Sigmoid colon (tissue), 7 donors: Measurements from ENCODE around the gene OR52A5. TPM values are rescaled to one million over a fixed set of nuclear protein-coding genes. Genes with fewer than 3 reads are reported as not detected.
"Not testable (repeated sequence)": the region's sequence is repeated elsewhere in the genome, so short reads cannot be mapped to it uniquely, and the experiment has no call there.

Experiments used
- DNase-seq: peaks from one replicate; pipeline ENCODE4 v3.0.0-alpha.2; 2019
- H3K27ac ChIP-seq, 4 donors: fragments of 200-600 bp; sonication (generic); one replicate each; pipeline ENCODE4 v1.5.1; 2016 to 2019; ENCODE audit warnings: mild to moderate bottlenecking in 1 of 4
- H3K27me3 ChIP-seq, 3 donors: fragments of 200-600 bp; sonication (generic); one replicate each; pipeline ENCODE4 v1.5.1; 2019; ENCODE audit warnings: mild to moderate bottlenecking in 1 of 3
- H3K36me3 ChIP-seq, 4 donors: fragments of 200-600 bp; sonication (generic); one replicate each; pipeline ENCODE4 v1.5.1; 2016 to 2019
- H3K4me1 ChIP-seq, 4 donors: fragments of 200-600 bp; sonication (generic); one replicate each; pipeline ENCODE4 v1.5.1; 2017 to 2019
- H3K4me3 ChIP-seq, 4 donors: fragments of 200-600 bp; sonication (generic); one replicate each; pipeline ENCODE4 v1.5.1; 2017 to 2019; ENCODE audit warnings: mild to moderate bottlenecking in 2 of 4, moderate library complexity in 1 of 4
- H3K9me3 ChIP-seq, 4 donors: fragments of 200-600 bp in 3 of 4; sonication (generic) in 3 of 4; one replicate each; pipeline versions ENCODE4 v1.5.1 to v1.6.1; 2013 to 2019
- EP300 ChIP-seq, 4 donors: sonication (generic); formaldehyde crosslinking; IDR thresholded peaks; one replicate each; pipeline ENCODE4 v1.6.1; 2017; ENCODE audit warnings: antibody characterized with exemption in 4 of 4
- POLR2A ChIP-seq, 2 donors: fragments of 450-650 bp; IDR thresholded peaks; one replicate each; pipeline ENCODE4 v1.6.1; 2016; ENCODE audit warnings: antibody characterized with exemption in 2 of 2, mild to moderate bottlenecking in 2 of 2, moderate library complexity in 2 of 2
- POLR2AphosphoS5 ChIP-seq, 4 donors: sonication (generic); formaldehyde crosslinking; IDR thresholded peaks; one replicate each; pipeline ENCODE4 v1.6.1; 2017; ENCODE audit warnings: antibody characterized with exemption in 4 of 4
- WGBS, 2 donors: extraction: QIAGEN DNeasy Blood & Tissue Kit; methylation state at CpG; one replicate each; pipeline ENCODE4 v1.1.7; 2013; 5-methylcytosine and 5-hydroxymethylcytosine counted together
- intact Hi-C: fragments of 100-400 bp; cut with DNase I; formaldehyde crosslinking; loops from one replicate; pipeline ENCODE4 v1.15.1; 2023
- polyA plus RNA-seq, 3 donors: library from polyadenylated mRNA; stranded (reverse); fragments of 200-250 nt; gene quantifications; one replicate each; pipeline ENCODE4 v1.2.3, GENCODE V29; 2013
- total RNA-seq, 4 donors: library from RNA; depleted of rRNA; stranded (reverse); fragments of >200 nt; gene quantifications; one replicate each; pipeline ENCODE4 v1.1.0, GENCODE V29; 2016
- TF ChIP-seq, protein P1 (sequence below), 4 experiments: fragments of 450-650 bp in 3 of 4; fragments of 200-600 bp in 1 of 4; IDR thresholded peaks; one replicate each; pipeline ENCODE4 v1.5.1; 2016 to 2019; ENCODE audit warnings: antibody characterized with exemption in 4 of 4, mild to moderate bottlenecking in 3 of 4, moderate library complexity in 2 of 4
- donor health status: healthy with polysubstance abuse.
- donor health status: Bipolar disorder and iron deficiency.
- donor health status: healthy.

OR52A5 gene
- total and polyA plus RNA-seq, 7 donors = not detected

DNA sequence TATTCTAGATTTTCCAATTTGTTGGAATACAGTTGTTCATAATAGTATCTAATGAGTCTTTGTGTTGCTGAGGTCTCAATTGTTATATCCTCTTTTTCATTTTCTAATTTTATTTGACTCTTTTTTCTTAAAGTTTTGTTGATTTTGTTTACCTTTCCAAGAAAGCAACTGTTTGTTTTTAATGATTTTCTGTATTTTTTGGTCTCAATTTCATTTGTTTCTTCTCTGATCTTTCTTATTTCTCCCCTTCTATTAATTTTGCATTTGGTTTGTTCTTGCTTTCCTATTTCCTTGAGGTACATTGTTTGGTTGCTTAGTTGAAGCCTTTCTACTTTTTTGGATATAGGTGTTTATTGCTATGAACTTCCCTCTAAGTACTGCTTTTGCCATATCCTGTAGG, 21.6 kb upstream of the OR52A5 start:
- Histone ChIP-seq H3K9me3 (no peaks in the 10 kb centered on the region), H3K27ac (no peak overlapping the region), H3K4me1 (no peaks in the 10 kb centered on the region), H3K36me3 (no peaks in the 10 kb centered on the region), H3K4me3 (no peak overlapping the region), H3K27me3 (no peaks in the 10 kb centered on the region)
- DNase-seq = no peak
- intact Hi-C loops = no loop called here
- TF ChIP-seq EP300 (IDR thresholded peaks at IDR 0.05) (no peak), POLR2AphosphoS5 (IDR thresholded peaks at IDR 0.05) (no peak), POLR2A (IDR thresholded peaks at IDR 0.05) (no peak)
- TF ChIP-seq, protein P1, sequence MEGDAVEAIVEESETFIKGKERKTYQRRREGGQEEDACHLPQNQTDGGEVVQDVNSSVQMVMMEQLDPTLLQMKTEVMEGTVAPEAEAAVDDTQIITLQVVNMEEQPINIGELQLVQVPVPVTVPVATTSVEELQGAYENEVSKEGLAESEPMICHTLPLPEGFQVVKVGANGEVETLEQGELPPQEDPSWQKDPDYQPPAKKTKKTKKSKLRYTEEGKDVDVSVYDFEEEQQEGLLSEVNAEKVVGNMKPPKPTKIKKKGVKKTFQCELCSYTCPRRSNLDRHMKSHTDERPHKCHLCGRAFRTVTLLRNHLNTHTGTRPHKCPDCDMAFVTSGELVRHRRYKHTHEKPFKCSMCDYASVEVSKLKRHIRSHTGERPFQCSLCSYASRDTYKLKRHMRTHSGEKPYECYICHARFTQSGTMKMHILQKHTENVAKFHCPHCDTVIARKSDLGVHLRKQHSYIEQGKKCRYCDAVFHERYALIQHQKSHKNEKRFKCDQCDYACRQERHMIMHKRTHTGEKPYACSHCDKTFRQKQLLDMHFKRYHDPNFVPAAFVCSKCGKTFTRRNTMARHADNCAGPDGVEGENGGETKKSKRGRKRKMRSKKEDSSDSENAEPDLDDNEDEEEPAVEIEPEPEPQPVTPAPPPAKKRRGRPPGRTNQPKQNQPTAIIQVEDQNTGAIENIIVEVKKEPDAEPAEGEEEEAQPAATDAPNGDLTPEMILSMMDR (IDR thresholded peaks at IDR 0.05) = no peak

DNA sequence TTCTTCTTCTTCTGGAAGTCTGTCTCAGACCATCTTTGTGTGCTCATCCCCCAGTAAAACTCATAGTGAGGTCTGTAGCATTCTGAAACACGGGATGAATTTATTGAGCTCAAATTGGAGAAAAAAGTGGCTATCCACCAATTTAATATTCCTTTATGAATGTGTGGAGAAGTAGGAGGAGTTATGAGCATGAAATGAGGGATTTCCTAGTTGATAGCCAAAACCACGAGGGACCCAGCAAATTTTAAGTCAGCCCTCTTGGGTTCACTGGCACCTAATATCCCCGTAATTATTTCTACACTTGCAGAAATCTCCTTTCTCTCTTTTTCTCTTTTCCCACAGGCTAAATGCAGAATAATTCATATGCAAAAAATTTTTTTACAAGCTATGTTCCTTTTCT, 16.5 kb upstream of the OR52A5 start, which contains the start of gene OR52A1:
OR52A1 (minus strand) TSS at position 101 of the 400 bp plus-strand sequence. CDS start 2,388 bp downstream, outside the sequence.
- Histone ChIP-seq H3K4me3 (no peak within 1 kb of the TSS), H3K27me3 (no peaks in the 10 kb centered on the region), H3K36me3 (no peaks in the 10 kb centered on the region), H3K4me1 (no peaks in the 10 kb centered on the region), H3K9me3 (no peaks in the 10 kb centered on the region), H3K27ac (no peak within 1 kb of the TSS)
- TF ChIP-seq, protein P1 (IDR thresholded peaks at IDR 0.05) = no peak
- TF ChIP-seq EP300 (IDR thresholded peaks at IDR 0.05) (no peak), POLR2A (IDR thresholded peaks at IDR 0.05) (no peak), POLR2AphosphoS5 (IDR thresholded peaks at IDR 0.05) (no peak)
- intact Hi-C loops = no loop called here
- DNase-seq = no peak
- WGBS, 2 donors = 61 to 74% methylated on average over 3 of the region's 3 CpGs

DNA sequence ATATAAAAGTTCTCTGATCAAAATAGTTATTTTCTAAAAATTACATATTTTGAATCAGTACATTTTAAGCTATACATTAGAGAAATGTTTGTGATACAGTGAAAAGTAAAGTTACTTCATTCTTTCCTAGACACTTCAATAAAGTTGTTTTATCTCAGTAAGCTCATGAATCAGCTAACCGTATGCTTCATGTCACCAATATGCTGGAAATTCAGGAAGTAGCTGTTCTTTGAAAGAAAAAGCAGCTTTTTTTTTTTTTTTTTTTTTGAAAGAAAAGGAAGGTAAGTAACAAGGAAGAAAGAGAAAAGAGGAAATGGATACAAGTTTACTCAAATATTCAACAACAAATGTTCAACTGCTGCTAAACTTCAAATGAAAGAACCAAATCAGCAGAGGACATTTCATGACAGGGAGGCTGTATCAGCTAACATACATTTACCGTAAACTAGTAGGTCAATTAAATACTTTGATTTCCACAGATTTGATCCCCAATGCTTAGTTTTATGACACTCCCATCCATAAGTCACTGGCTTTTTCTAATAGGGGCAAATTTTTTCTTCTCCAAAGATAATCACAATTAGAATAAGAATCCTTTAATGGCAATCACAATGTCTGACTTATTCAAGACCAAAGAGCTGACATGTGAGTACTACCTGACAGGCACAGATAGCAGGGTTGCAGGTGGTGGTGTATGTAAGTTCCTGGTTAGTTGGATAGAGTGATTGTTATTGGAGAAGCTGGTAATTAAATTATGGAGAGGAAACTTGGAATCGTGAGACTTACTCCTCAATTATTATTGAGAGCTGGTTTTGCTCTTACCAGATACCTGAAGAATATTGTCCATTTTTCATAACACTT, 15.6 kb upstream of the OR52A5 start:
- no peak for DNase-seq
- intact Hi-C loops = no loop called here
- 53 to 63% methylated on average over 3 of the region's 3 CpGs for WGBS, 2 donors
- H3K9me3 ChIP-seq = no peaks in the 10 kb centered on the region
- H3K4me3 ChIP-seq = no peak overlapping the region
- no peaks in the 10 kb centered on the region for H3K36me3 ChIP-seq
- no peaks in the 10 kb centered on the region for H3K27me3 ChIP-seq
- H3K4me1 ChIP-seq = no peaks in the 10 kb centered on the region
- H3K27ac ChIP-seq = no peak overlapping the region
- no peak for TF ChIP-seq POLR2A (IDR thresholded peaks at IDR 0.05)
- TF ChIP-seq POLR2AphosphoS5 (IDR thresholded peaks at IDR 0.05) = no peak
- TF ChIP-seq, protein P1 (IDR thresholded peaks at IDR 0.05) = no peak
- no peak for TF ChIP-seq EP300 (IDR thresholded peaks at IDR 0.05)

DNA sequence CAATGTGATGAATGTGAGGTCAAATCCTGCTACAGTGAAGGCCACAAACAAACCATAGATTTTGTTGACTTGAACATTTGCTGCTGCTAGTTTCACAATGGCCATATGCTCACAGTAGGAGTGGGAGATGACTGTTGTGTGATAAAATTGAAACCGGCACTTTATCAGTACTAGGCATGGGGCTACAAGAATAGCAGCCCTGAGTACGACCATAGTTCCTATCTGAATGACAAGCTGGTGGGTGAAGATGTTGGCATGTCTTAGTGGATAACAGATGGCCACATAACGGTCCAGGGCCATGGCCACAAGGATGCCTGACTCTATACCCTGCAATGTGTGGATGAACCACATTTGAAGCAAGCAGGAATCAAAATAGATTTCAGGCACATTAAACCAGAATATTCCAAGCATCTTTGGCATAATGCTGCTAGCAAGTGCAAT, 13.6 kb upstream of the OR52A5 start:
- intact Hi-C loops = no loop called here
- no peak for DNase-seq
- Histone ChIP-seq H3K9me3 (no peaks in the 10 kb centered on the region), H3K27ac (no peak overlapping the region), H3K27me3 (no peaks in the 10 kb centered on the region), H3K4me3 (no peak overlapping the region), H3K4me1 (no peaks in the 10 kb centered on the region), H3K36me3 (no peaks in the 10 kb centered on the region)
- WGBS, 2 donors = 60 to 78% methylated on average over 3 of the region's 3 CpGs
- no peak for TF ChIP-seq POLR2A (IDR thresholded peaks at IDR 0.05)
- TF ChIP-seq, protein P1 (IDR thresholded peaks at IDR 0.05) = no peak
- no peak for TF ChIP-seq EP300 (IDR thresholded peaks at IDR 0.05)
- TF ChIP-seq POLR2AphosphoS5 (IDR thresholded peaks at IDR 0.05) = no peak

DNA sequence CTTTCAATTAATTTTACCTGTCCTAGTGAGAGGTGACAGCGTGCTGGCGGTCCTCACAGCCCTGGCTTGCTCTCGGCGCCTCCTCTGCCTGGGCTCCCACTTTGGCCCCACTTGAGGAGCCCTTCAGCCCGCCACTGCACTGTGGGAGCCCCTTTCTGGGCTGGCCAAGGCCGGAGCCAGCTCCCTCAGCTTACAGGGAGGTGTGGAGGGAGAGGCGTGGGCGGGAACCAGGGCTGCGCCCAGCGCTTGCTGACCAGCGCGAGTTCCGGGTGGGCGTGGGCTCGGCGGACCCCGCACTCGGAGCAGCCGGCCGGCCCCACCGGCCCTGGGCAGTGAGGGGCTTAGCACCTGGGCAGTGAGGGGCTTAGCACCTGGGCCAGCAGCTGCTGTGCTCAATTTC, 6.0 kb upstream of the OR52A5 start:
- H3K4me1 ChIP-seq, H3K27me3 ChIP-seq, H3K9me3 ChIP-seq, H3K36me3 ChIP-seq, H3K4me3 ChIP-seq, H3K27ac ChIP-seq, DNase-seq, intact Hi-C loops: not testable (repeated sequence)
- 91 to 93% methylated on average over 21 of the region's 21 CpGs for WGBS, 2 donors
